HFF-Myc (cell line): Measurements from ENCODE around the gene SHISAL1.

Experiments used
- DNase-seq: peaks from one replicate; pipeline ENCODE4 v3.0.0-alpha.2; 2011; ENCODE audit warnings: low read depth; ENCODE audit errors: extremely low read depth
- H3K4me3 ChIP-seq: replicated peaks from 2 replicates; pipeline ENCODE4 v1.5.1; 2011; ENCODE audit warnings: low read depth, mild to moderate bottlenecking, control low read depth, low read length
- TF ChIP-seq, protein P1 (sequence below): IDR thresholded peaks from 2 replicates; pipeline ENCODE4 v1.5.1; 2012; ENCODE audit warnings: mild to moderate bottlenecking, low read depth, low read length, control low read depth; ENCODE audit errors: missing control alignments

The SHISAL1 gene

DNA sequence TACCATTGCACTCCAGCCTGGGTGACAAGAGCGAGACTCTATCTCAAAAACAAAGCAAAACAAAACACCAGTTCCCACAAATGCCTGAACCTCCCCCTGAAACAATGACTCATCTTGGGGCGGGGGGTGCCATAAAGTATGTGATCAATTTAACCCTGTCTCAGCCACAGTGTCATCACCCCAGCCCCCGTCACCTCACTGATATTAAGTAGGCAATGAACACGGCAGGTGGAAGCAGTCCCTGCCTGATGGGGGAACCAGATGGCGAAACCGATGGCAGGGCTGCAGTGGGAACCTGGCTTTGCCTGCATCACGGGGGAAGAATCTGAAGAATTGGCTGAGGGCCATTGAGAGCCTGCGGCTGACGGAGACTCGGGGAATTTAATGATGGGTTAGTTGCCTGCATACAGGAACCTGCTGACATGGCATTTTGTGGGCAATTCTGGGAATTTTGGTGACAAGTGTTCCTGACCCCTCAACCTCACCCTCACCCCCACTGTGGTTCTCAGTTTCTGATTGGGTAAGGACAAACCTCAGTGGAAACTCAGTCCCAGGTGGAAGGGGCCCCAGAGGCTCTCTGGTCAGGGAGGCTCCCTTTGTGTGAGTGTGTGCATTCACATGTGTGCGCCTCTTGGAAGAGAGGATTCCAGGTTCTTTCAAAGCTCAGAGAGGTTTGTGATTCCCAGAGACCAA lies 39.1 kb upstream of the SHISAL1 start:
- H3K4me3 ChIP-seq = no peak overlapping the region
- TF ChIP-seq, protein P1, sequence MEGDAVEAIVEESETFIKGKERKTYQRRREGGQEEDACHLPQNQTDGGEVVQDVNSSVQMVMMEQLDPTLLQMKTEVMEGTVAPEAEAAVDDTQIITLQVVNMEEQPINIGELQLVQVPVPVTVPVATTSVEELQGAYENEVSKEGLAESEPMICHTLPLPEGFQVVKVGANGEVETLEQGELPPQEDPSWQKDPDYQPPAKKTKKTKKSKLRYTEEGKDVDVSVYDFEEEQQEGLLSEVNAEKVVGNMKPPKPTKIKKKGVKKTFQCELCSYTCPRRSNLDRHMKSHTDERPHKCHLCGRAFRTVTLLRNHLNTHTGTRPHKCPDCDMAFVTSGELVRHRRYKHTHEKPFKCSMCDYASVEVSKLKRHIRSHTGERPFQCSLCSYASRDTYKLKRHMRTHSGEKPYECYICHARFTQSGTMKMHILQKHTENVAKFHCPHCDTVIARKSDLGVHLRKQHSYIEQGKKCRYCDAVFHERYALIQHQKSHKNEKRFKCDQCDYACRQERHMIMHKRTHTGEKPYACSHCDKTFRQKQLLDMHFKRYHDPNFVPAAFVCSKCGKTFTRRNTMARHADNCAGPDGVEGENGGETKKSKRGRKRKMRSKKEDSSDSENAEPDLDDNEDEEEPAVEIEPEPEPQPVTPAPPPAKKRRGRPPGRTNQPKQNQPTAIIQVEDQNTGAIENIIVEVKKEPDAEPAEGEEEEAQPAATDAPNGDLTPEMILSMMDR = no peak
- peak; percentile 79 for DNase-seq

DNA sequence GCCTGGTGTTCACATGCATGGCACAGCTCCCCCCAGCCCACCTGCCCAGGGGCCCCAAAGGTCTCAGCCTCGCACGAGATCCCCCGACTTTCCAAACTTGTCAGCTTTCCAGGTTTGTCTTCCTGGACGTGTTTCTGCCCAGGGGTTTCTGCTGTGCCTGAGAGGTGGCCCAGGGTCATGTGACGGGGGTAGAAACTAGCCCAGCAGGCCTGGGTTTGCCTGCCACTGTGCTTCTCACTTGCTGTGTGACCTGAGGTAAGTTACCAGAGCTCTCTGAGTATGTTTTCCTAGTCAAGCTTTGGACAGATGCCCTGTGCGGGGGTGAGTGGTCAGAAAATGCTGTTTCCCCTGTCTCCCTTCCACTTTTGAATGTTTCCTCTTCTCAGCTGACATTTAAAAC lies 38.3 kb upstream of the SHISAL1 start:
- no peak for DNase-seq
- TF ChIP-seq, protein P1 = no peak
- no peak overlapping the region for H3K4me3 ChIP-seq

DNA sequence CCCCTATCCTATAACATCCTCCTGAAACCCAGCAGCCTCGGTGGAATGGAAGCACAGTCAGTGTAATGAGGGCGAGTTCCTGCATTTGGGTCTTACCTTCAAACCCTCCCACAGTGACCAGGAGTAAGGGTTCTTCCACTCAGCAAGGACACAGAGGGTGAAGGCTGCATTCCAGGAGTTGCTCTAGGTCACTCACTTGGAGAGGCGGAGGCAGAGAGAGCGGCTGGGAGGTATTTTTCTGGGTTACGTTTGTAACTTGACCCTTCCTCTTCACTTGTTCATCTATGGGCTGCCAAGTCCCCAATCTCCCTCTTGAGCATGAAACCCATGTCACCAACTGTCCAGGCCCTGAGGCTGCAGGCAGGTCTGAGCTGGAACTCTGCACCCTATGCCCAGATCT lies 36.8 kb upstream of the SHISAL1 start:
- TF ChIP-seq, protein P1 = no peak
- no peak overlapping the region for H3K4me3 ChIP-seq
- DNase-seq = no peak

DNA sequence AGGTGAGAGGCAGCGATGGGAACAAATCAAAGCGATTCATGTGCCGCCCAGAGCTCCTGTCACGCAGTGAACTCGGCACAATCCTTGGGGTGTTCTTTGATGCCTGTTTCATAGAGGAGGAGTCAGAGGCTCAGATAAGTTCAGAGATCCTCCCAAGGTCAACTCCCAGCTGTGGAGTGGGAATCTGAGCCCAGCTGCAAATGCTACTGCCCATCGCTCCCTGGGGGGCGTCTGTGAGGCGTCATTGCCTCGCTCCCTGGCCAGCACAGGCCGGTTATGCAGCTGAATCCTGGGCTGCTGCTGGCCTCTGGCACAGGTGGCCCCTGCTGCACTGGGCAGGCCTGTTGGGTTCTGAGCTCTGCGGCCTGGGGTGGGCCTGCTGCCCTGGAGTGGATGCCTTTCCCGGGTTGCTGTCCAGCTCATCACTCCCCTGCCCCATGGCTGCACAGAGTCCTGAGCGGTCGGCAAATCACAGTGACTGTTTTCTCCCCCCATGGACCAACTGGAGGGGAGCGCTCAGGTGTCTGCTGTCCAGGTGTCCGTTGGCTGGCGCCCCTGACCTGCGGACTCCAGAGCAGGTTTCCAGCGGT lies 36.3 kb upstream of the SHISAL1 start:
- no peak for DNase-seq
- TF ChIP-seq, protein P1 = no peak
- no peak overlapping the region for H3K4me3 ChIP-seq

DNA sequence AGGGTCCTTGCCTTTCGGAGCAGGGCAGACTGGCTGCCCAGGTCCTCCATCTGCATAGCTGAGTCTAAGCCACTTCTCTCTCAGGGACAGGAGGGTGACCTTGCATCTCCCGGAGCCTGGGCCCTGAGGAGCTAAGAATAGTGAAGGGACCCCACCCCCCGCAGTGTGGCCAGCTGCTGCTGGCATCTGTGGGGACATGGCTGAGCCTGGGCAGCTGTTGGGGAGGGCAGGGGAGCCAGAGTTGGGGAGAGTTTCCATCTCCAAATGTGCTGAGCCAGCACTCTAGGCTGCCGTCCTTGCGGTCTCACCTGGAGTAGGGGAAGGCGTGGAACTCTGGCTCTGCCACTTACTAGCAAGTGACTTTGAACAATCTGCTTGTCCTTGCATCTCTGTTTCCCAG lies 34.8 kb upstream of the SHISAL1 start:
- no peak for DNase-seq
- TF ChIP-seq, protein P1 = no peak
- no peak overlapping the region for H3K4me3 ChIP-seq

DNA sequence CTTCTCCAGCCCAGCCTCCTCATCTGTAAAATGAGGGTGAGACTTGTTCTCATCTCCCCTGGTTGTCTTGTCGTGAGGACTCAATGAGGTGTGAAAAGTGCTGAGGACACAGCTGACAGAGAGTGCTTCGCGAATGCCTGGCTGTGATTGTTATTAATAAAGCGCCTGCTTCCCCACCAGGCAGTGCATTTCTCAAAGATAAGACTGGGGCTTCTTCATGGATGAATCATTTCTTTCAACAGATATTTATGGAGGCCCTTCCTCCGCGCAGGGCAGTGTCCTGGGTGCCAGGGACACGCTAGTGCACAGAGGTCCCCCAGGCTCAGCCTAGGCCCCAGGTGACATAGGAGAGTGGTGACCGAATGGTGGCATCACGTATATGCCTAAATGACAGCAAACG lies 34.3 kb upstream of the SHISAL1 start:
- no peak for DNase-seq
- no peak overlapping the region for H3K4me3 ChIP-seq
- TF ChIP-seq, protein P1 = no peak
